IMR-90 (cell line): ENCODE results near the gene NEO1. TPM values are rescaled to one million over a fixed set of nuclear protein-coding genes. Genes with fewer than 3 reads are reported as not detected.

Source experiments
- ATAC-seq: fragments of 200-7000 bp; cut with Tn5 transposase; 2 replicates; pipeline ENCODE4 v1.9.1; 2020; ENCODE audit warnings: low read depth, mild to moderate bottlenecking, moderate library complexity
- BruUV-seq: library from RNA; stranded (reverse); fragments of 400-500 nt; replicated peaks from 2 replicates; lab custom pipeline; 2021; lab: Mats Ljungman, UMichigan
- CTCF ChIA-PET: fragments of 300-600 bp; formaldehyde crosslinking; extraction: SDS; loops from one replicate; lab custom pipeline; 2021; ENCODE audit warnings: antibody characterized with exemption; lab: Yijun Ruan, JAX
- POLR2A ChIA-PET: fragments of 300-600 bp; sonication (Branson Sonifier 250); formaldehyde crosslinking; loops from one replicate; lab custom pipeline; 2022; ENCODE audit warnings: antibody characterized with exemption; ENCODE audit not compliant: unreplicated experiment; lab: Charles Lee
- DNase-seq: peaks from one replicate; pipeline ENCODE4 v3.0.0; 2013
- H2AFZ ChIP-seq: replicated peaks from 2 replicates; pipeline ENCODE3; 2013; ENCODE audit warnings: low read length, mild to moderate bottlenecking; ENCODE audit not compliant: poor library complexity
- H2AK5ac ChIP-seq: 2 replicates; pipeline ENCODE4 v1.6.1; 2013; ENCODE audit warnings: low read depth, low read length, inconsistent platforms
- H2AK9ac ChIP-seq: replicated peaks from 2 replicates; pipeline ENCODE3; 2013; ENCODE audit warnings: mild to moderate bottlenecking, low read depth, low read length, moderate library complexity; ENCODE audit not compliant: poor library complexity
- H2BK120ac ChIP-seq: 2 replicates; pipeline ENCODE4 v1.6.1; 2013; ENCODE audit warnings: low read depth, low read length, inconsistent platforms
- H2BK15ac ChIP-seq: 3 replicates; pipeline ENCODE4 v1.6.1; 2013; ENCODE audit warnings: low read depth, low read length, inconsistent platforms
- H2BK20ac ChIP-seq: 2 replicates; pipeline ENCODE4 v1.6.1; 2013; ENCODE audit warnings: low read depth, mild to moderate bottlenecking, inconsistent platforms, low read length, moderate library complexity
- H2BK5ac ChIP-seq: 2 replicates; pipeline ENCODE4 v1.6.1; 2013; ENCODE audit warnings: mild to moderate bottlenecking, low read depth, low read length, inconsistent platforms; ENCODE audit not compliant: poor library complexity, severe bottlenecking
- H3K14ac ChIP-seq: replicated peaks from 2 replicates; pipeline ENCODE4 v1.6.1; 2013; ENCODE audit warnings: low read depth, low read length, inconsistent platforms
- H3K18ac ChIP-seq: 2 replicates; pipeline ENCODE4 v1.6.1; 2013; ENCODE audit warnings: low read depth, low read length, control low read depth
- H3K23ac ChIP-seq: 2 replicates; pipeline ENCODE4 v1.6.1; 2013; ENCODE audit warnings: low read depth, low read length, inconsistent platforms
- H3K27ac ChIP-seq: 2 replicates; pipeline ENCODE4 v1.5.1; 2013; ENCODE audit warnings: mild to moderate bottlenecking, control low read depth, low read length; ENCODE audit not compliant: insufficient read depth
- H3K27me3 ChIP-seq: 2 replicates; pipeline ENCODE4 v1.6.1; 2013; ENCODE audit warnings: low read length; ENCODE audit not compliant: control insufficient read depth, insufficient read depth
- H3K36me3 ChIP-seq: 2 replicates; pipeline ENCODE4 v1.6.1; 2013; ENCODE audit warnings: low read length, mixed read lengths; ENCODE audit not compliant: control insufficient read depth, insufficient read depth
- H3K4ac ChIP-seq: 2 replicates; pipeline ENCODE4 v1.6.1; 2013; ENCODE audit warnings: low read depth, low read length, inconsistent platforms
- H3K4me1 ChIP-seq: 2 replicates; pipeline ENCODE4 v1.6.1; 2013; ENCODE audit warnings: low read length, mixed read lengths; ENCODE audit not compliant: control insufficient read depth, insufficient read depth
- H3K4me2 ChIP-seq: 2 replicates; pipeline ENCODE4 v1.6.1; 2013; ENCODE audit warnings: low read depth, mild to moderate bottlenecking, control low read depth, low read length, moderate library complexity
- H3K4me3 ChIP-seq: 2 replicates; pipeline ENCODE4 v1.5.1; 2013; ENCODE audit warnings: low read depth, mild to moderate bottlenecking, control low read depth, low read length, moderate library complexity; ENCODE audit not compliant: insufficient read depth
- H3K56ac ChIP-seq: 2 replicates; pipeline ENCODE4 v1.6.1; 2013; ENCODE audit warnings: low read length, inconsistent platforms; ENCODE audit not compliant: insufficient read depth; ENCODE audit errors: extremely low read depth
- H3K79me1 ChIP-seq, 2 experiments: 2 replicates each; pipeline ENCODE4 v1.6.1; 2013; ENCODE audit warnings: low read length in 2 of 2, inconsistent platforms in 1 of 2, low read depth in 1 of 2
- H3K9ac ChIP-seq: 2 replicates; pipeline ENCODE4 v1.6.1; 2013; ENCODE audit warnings: low read depth, low read length, control low read depth
- H3K9me1 ChIP-seq: 2 replicates; pipeline ENCODE4 v1.6.1; 2013; ENCODE audit warnings: low read length, inconsistent platforms; ENCODE audit not compliant: insufficient read depth
- H3K9me3 ChIP-seq: 2 replicates; pipeline ENCODE4 v1.6.1; 2013; ENCODE audit warnings: low read length; ENCODE audit not compliant: control insufficient read depth, insufficient read depth
- H4K20me1 ChIP-seq: 2 replicates; pipeline ENCODE4 v1.6.1; 2013; ENCODE audit warnings: low read length, inconsistent platforms; ENCODE audit not compliant: insufficient read depth
- H4K5ac ChIP-seq: 2 replicates; pipeline ENCODE4 v1.6.1; 2013; ENCODE audit warnings: mild to moderate bottlenecking, low read depth, low read length, control low read depth
- H4K8ac ChIP-seq, 2 experiments: 2 replicates each; pipeline ENCODE4 v1.6.1; 2013; ENCODE audit warnings: low read depth in 2 of 2, low read length in 2 of 2, control low read depth in 1 of 2, inconsistent platforms in 1 of 2
- H4K91ac ChIP-seq: 2 replicates; pipeline ENCODE4 v1.6.1; 2013; ENCODE audit warnings: low read depth, low read length, inconsistent platforms; ENCODE audit not compliant: insufficient read depth
- CEBPB ChIP-seq: IDR thresholded peaks from 2 replicates; pipeline ENCODE4 v1.6.1; 2012; ENCODE audit warnings: low read depth, low read length, improper control_type of control experiment
- MAZ ChIP-seq: IDR thresholded peaks from 2 replicates; pipeline ENCODE4 v1.6.1; 2012; ENCODE audit warnings: low read depth, mild to moderate bottlenecking, low read length, improper control_type of control experiment, moderate library complexity, borderline replicate concordance
- NFE2L2 ChIP-seq: fragments of 150-350 bp; IDR thresholded peaks from 2 replicates; pipeline ENCODE4 v1.6.1; 2016; ENCODE audit warnings: low read depth, mild to moderate bottlenecking, low read length
- WGBS, 2 experiments: methylation state at CpG; one replicate each; pipeline versions ENCODE4 v1.1.5 to v1.1.7; 2013; ENCODE audit warnings: missing lambda C conversion rate in 2 of 2; ENCODE audit not compliant: insufficient read length in 1 of 2; ENCODE audit errors: extremely low coverage in 2 of 2; 5-methylcytosine and 5-hydroxymethylcytosine counted together
- dilution Hi-C: fragments of 300-500 bp; cut with HindIII; formaldehyde crosslinking; loops from one replicate; pipeline ENCODE4 v1.14.3; 2018; ENCODE audit warnings: low sequenced_read_pairs; ENCODE audit not compliant: unreplicated experiment
- in situ Hi-C: fragments of 300-500 bp; cut with MboI; formaldehyde crosslinking; loops from 3 replicates; pipeline ENCODE4 v1.14.3; 2019; ENCODE audit warnings: low sequenced_read_pairs, inconsistent platforms, mixed read lengths
- intact Hi-C: fragments of 100-400 bp; cut with micrococcal nuclease; formaldehyde crosslinking; loops from 2 replicates; pipeline ENCODE4 v1.10.0; 2022
- polyA plus RNA-seq, 3 experiments: library from polyadenylated mRNA; depleted of rRNA; stranded (reverse); fragments of >200 nt; gene quantifications; 2 replicates each; pipeline ENCODE4 v1.2.3, GENCODE V29; 2012; ENCODE audit warnings: low replicate concordance in 1 of 3
- total RNA-seq: library from RNA; depleted of rRNA; stranded (reverse); fragments of >200 nt; gene quantifications from 2 replicates; pipeline ENCODE4 v1.2.3, GENCODE V29; 2012

NEO1 gene
- total and polyA plus RNA-seq, 2 of the 4 experiments (the other 2 are of a cell fraction): 16.3 to 18.5 TPM

GRCh38 chr15:73065114-73065513 is 12.9 kb downstream of the NEO1 start:
- Histone ChIP-seq H3K9me3 (no peaks in the 10 kb centered on the region), H4K91ac (no peak overlapping the region), H2AK9ac (no peak overlapping the region), H3K9ac (no peak overlapping the region), H3K23ac (no peak overlapping the region), H3K4me1 (no peaks in the 10 kb centered on the region), H3K27me3 (no peaks in the 10 kb centered on the region), H3K9me1 (no peaks in the 10 kb centered on the region), H2AFZ (no peak overlapping the region), H2BK20ac (no peak overlapping the region), H2BK15ac (no peak overlapping the region), H3K79me1 (peaks cover 3 to 19% of the 10 kb centered on the region in 2 experiments; a peak in 3 of 4 replicates), H4K20me1 (peaks cover 23% of the 10 kb centered on the region; the same call in 1 of the 2 replicates), H4K8ac (no peak overlapping the region), H3K4me3 (no peak overlapping the region), H3K18ac (no peak overlapping the region), H2BK5ac (no peak overlapping the region), H3K14ac (no peak overlapping the region), H3K27ac (no peak overlapping the region), H2AK5ac (no peak overlapping the region), H2BK120ac (no peak overlapping the region), H3K36me3 (no peaks in the 10 kb centered on the region), H4K5ac (no peak overlapping the region), H3K4me2 (no peak overlapping the region), H3K4ac (no peak overlapping the region), H3K56ac (no peak overlapping the region)
- no TSS peak for BruUV-seq
- in situ Hi-C loops (no loop called here), dilution Hi-C loops (no loop called here), intact Hi-C loops (no loop called here)
- TF ChIP-seq CEBPB: no peak
- TF ChIP-seq NFE2L2: no peak
- TF ChIP-seq MAZ: no peak
- DNase-seq (no peak), ATAC-seq (no peak)
- ChIA-PET POLR2A (no interaction called here), CTCF (no interaction called here)
- no CpG with 5 or more reads among the region's 2 CpGs for WGBS, 2 experiments
